B cell (primary cell): Measurements from ENCODE around the gene ZNF630. TPM values are rescaled to one million over a fixed set of nuclear protein-coding genes. Genes with fewer than 3 reads are reported as not detected.

Source experiments
- ATAC-seq: fragments of 200-7000 bp; cut with Tn5 transposase; one replicate; pipeline ENCODE4 v1.10.0; 2021; ENCODE audit warnings: low read depth, mild to moderate bottlenecking, moderate number of reproducible peaks, moderate library complexity
- CTCF ChIA-PET: fragments of 350-600 bp; sonication (Branson Sonifier 250); formaldehyde crosslinking; loops from one replicate; lab custom pipeline; 2021; ENCODE audit warnings: antibody characterized with exemption, inconsistent platforms; lab: Charles Lee
- POLR2A ChIA-PET: fragments of 350-600 bp; sonication (Branson Sonifier 250); formaldehyde crosslinking; loops from one replicate; lab custom pipeline; 2021; ENCODE audit warnings: antibody characterized with exemption; lab: Charles Lee
- DNase-seq: peaks from one replicate; pipeline ENCODE4 v3.0.0; 2013
- H2AFZ ChIP-seq: 2 replicates; pipeline ENCODE4 v1.6.1; 2012; ENCODE audit warnings: mild to moderate bottlenecking, low read depth, low read length; ENCODE audit not compliant: insufficient read depth, poor library complexity, severe bottlenecking
- H3K27ac ChIP-seq, 2 donors: 1 replicate in 1 of 2; 2 replicates in 1 of 2; pipeline ENCODE4 v1.5.1; 2012 to 2013; ENCODE audit warnings: low read length in 2 of 2, mild to moderate bottlenecking in 2 of 2, moderate library complexity in 1 of 2
- H3K27me3 ChIP-seq, 4 experiments: fragments of 200-600 bp in 1 of 4; sonication (generic) in 1 of 4; replicated peaks in 1 of 4; 1 replicate in 2 of 4; 2 replicates in 2 of 4; pipeline versions ENCODE4 v1.6.1 to v1.7.0; 2013 to 2016; ENCODE audit warnings: low read length in 3 of 4, mild to moderate bottlenecking in 2 of 4, mixed read lengths in 1 of 4, moderate library complexity in 1 of 4; ENCODE audit not compliant: insufficient read depth in 4 of 4, control insufficient read depth in 3 of 4; ENCODE audit errors: control extremely low read depth in 1 of 4
- H3K36me3 ChIP-seq, 2 experiments: replicated peaks in 1 of 2; 1 replicate in 1 of 2; 2 replicates in 1 of 2; pipeline versions ENCODE4 v1.6.1 to v1.7.1; 2013; ENCODE audit warnings: low read length in 1 of 2; ENCODE audit not compliant: insufficient read depth in 2 of 2, control insufficient read depth in 1 of 2; ENCODE audit errors: control extremely low read depth in 1 of 2, extremely low read depth in 1 of 2
- H3K4me1 ChIP-seq, 2 donors: fragments of 200-600 bp in 1 of 2; sonication (generic) in 1 of 2; 1 replicate in 1 of 2; 2 replicates in 1 of 2; pipeline versions ENCODE4 v1.5.1 to v1.6.1; 2013 to 2017; ENCODE audit warnings: low read length in 2 of 2; ENCODE audit not compliant: control insufficient read depth in 2 of 2, insufficient read depth in 2 of 2
- H3K4me2 ChIP-seq: replicated peaks from 2 replicates; pipeline ENCODE3; 2012; ENCODE audit warnings: mild to moderate bottlenecking, low read depth, low read length; ENCODE audit not compliant: poor library complexity, severe bottlenecking
- H3K4me3 ChIP-seq, 5 experiments: fragments of 200-600 bp in 1 of 5; sonication (generic) in 1 of 5; 1 replicate in 3 of 5; 2 replicates in 2 of 5; pipeline versions ENCODE4 v1.5.1 to v1.7.0; 2011 to 2016; ENCODE audit warnings: low read length in 4 of 5, mild to moderate bottlenecking in 4 of 5, low read depth in 2 of 5, control low read depth in 1 of 5, moderate library complexity in 1 of 5; ENCODE audit not compliant: insufficient read depth in 1 of 5; ENCODE audit errors: control extremely low read depth in 1 of 5, extremely low read depth in 1 of 5
- H3K79me2 ChIP-seq: fragments of 200-600 bp; sonication (generic); one replicate; pipeline ENCODE4 v1.6.0; 2016; ENCODE audit warnings: low read length; ENCODE audit not compliant: control insufficient read depth, insufficient read depth
- H3K9ac ChIP-seq: fragments of 200-600 bp; sonication (generic); 2 replicates; pipeline ENCODE4 v1.6.1; 2017; ENCODE audit warnings: mild to moderate bottlenecking, low read length, moderate library complexity
- H3K9me3 ChIP-seq, 3 donors: one replicate each; pipeline versions ENCODE4 v1.6.1 to v1.7.1; 2013; ENCODE audit warnings: low read length in 2 of 3; ENCODE audit not compliant: control insufficient read depth in 2 of 3, insufficient read depth in 1 of 3; ENCODE audit errors: control extremely low read depth in 1 of 3
- H4K20me1 ChIP-seq: 2 replicates; pipeline ENCODE4 v1.6.0; 2012; ENCODE audit warnings: mild to moderate bottlenecking, low read length; ENCODE audit not compliant: insufficient read depth, control insufficient read depth, poor library complexity, severe bottlenecking
- H3K27ac Mint-ChIP-seq: one replicate; pipeline ENCODE4 v1.8.0; 2021; ENCODE audit warnings: mixed read lengths
- H3K27me3 Mint-ChIP-seq: one replicate; pipeline ENCODE4 v1.8.0; 2021; ENCODE audit warnings: mixed read lengths
- H3K4me1 Mint-ChIP-seq: one replicate; pipeline ENCODE4 v1.8.0; 2021; ENCODE audit warnings: mixed read lengths
- H3K4me3 Mint-ChIP-seq: one replicate; pipeline ENCODE4 v1.8.0; 2021; ENCODE audit warnings: mixed read lengths
- H3K9me3 Mint-ChIP-seq: one replicate; pipeline ENCODE4 v1.8.0; 2022; ENCODE audit warnings: mixed read lengths; ENCODE audit not compliant: insufficient read depth
- CTCF ChIP-seq: fragments of 200-600 bp; IDR thresholded peaks from one replicate; pipeline ENCODE4 v1.8.0; 2022; ENCODE audit warnings: antibody characterized with exemption, mild to moderate bottlenecking
- EZH2 ChIP-seq: IDR thresholded peaks from 2 replicates; pipeline ENCODE4 v1.6.1; 2012; ENCODE audit warnings: borderline replicate concordance, low read depth, mild to moderate bottlenecking, moderate library complexity, low read length; ENCODE audit not compliant: insufficient read depth, poor library complexity, severe bottlenecking
- WGBS: methylation state at CpG from one replicate; pipeline ENCODE4 v1.1.5; 2013; ENCODE audit warnings: missing lambda C conversion rate; ENCODE audit not compliant: insufficient coverage; 5-methylcytosine and 5-hydroxymethylcytosine counted together
- intact Hi-C: fragments of 100-400 bp; cut with micrococcal nuclease; formaldehyde crosslinking; loops from one replicate; pipeline ENCODE4 v1.10.0; 2022
- polyA plus RNA-seq: library from polyadenylated mRNA; depleted of rRNA; stranded (reverse); fragments of >200 nt; gene quantifications from 2 replicates; pipeline ENCODE4 v1.2.3, GENCODE V29; 2012
- total RNA-seq, 2 donors: library from RNA; stranded (reverse); fragments of 120-200 nt in 1 of 2; gene quantifications; 1 replicate in 1 of 2; 2 replicates in 1 of 2; pipeline versions ENCODE4 v1.2.3 to v1.2.4, GENCODE V29; 2013 to 2022

ZNF630 gene
- total and polyA plus RNA-seq, 2 donors (not counting 1 experiment from before 2014, with no cell fraction given): 2.8 TPM; not detected in 1

- Histone ChIP-seq H3K4me3 (no peak overlapping the region), H3K79me2 (no peaks in the 10 kb centered on the region), H2AFZ (peak overlapping the region; percentile 29), H4K20me1 (no peaks in the 10 kb centered on the region), H3K9ac (no peak overlapping the region), H3K27me3 (no peaks in the 10 kb centered on the region), H3K4me2 (no peak overlapping the region), H3K4me1 (peaks cover 10% of the 10 kb centered on the region in 2 donors), H3K36me3 (no peaks in the 10 kb centered on the region), H3K9me3 (no peaks in the 10 kb centered on the region), H3K27ac (peak overlapping the region in 1 of 2 donors; percentile 54)
- no peak for ATAC-seq
- no peak for DNase-seq
- no peak overlapping the region for H3K4me3 Mint-ChIP-seq
- no peak overlapping the region for H3K27ac Mint-ChIP-seq
- TF ChIP-seq EZH2 (no peak), CTCF (no peak)
- ChIA-PET POLR2A (no interaction called here), CTCF (no interaction called here)
- H3K9me3 Mint-ChIP-seq: no peaks in the 10 kb centered on the region
- intact Hi-C loops: no loop called here
- WGBS: no CpG with 5 or more reads among the region's 2 CpGs
- H3K4me1 Mint-ChIP-seq: no peaks in the 10 kb centered on the region
- no peaks in the 10 kb centered on the region for H3K27me3 Mint-ChIP-seq
These were observed 4.9 kb upstream of the ZNF630 start for GRCh38 chrX:48076343-48076742.

GRCh38 chrX:48071986-48072605 is 656 bp upstream of the ZNF630 start:
- intact Hi-C loops: no loop called here
- no peaks in the 10 kb centered on the region for H3K36me3 ChIP-seq
- ChIA-PET POLR2A (no interaction called here), CTCF (no interaction called here)
- peak overlapping the region; percentile 90 for H2AFZ ChIP-seq
- ATAC-seq (no peak), DNase-seq (no peak)
- H3K27ac ChIP-seq: peak overlapping the region in 1 of 2 donors; percentile 94
- no peaks in the 10 kb centered on the region for H3K9me3 Mint-ChIP-seq
- TF ChIP-seq EZH2 (no peak), CTCF (no peak)
- peaks cover 14% of the 10 kb centered on the region in 2 donors for H3K4me1 ChIP-seq
- H3K79me2 ChIP-seq: no peaks in the 10 kb centered on the region
- H3K27ac Mint-ChIP-seq: no peak overlapping the region
- no peaks in the 10 kb centered on the region for H3K9me3 ChIP-seq
- H3K27me3 ChIP-seq: no peaks in the 10 kb centered on the region
- peak overlapping the region; percentile 89 for H3K9ac ChIP-seq
- no peak overlapping the region for H3K4me3 Mint-ChIP-seq
- no peaks in the 10 kb centered on the region for H3K4me1 Mint-ChIP-seq
- no peaks in the 10 kb centered on the region for H4K20me1 ChIP-seq
- H3K4me2 ChIP-seq: peak overlapping the region; percentile 76
- H3K4me3 ChIP-seq: peak overlapping the region in 4 of 5 experiments; percentile 67 to 94 (median 86)
- H3K27me3 Mint-ChIP-seq: no peaks in the 10 kb centered on the region
- WGBS: 53% methylated on average over 5 of the region's 9 CpGs
